ENCODE results near the gene PNPLA8.
"Not testable (repeated sequence)": the region's sequence is repeated elsewhere in the genome, so short reads cannot be mapped to it uniquely, and the experiment has no call there.

DNA sequence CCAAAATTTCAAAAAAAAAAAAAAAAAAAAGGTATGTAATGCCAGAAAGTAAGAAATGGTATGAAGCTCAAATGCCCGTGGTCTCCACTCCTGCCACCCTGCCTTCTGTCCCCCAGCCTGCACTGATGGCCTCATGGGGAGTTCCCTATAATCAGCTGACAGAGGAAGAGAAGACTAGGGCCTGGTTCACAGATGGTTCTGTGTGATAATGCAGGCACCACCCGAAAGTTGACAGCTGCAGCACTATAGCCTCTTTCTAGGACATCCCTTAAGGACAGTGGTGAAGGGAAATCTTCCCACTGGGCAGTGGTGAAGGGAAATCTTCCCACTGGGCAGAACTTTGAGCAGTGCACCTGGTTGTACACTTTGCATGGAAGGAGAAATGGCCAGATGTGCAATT lies 12.3 kb upstream of the PNPLA8 start:
- not testable (repeated sequence) for TF ChIP-seq CTCF (IDR thresholded peaks at IDR 0.05; ENCODE audit: insufficient read depth, low read depth, low read length); EZH2 (IDR thresholded peaks at IDR 0.05; ENCODE audit: insufficient read depth, low read length)
